Measurements from ENCODE around the gene PSTPIP1.

The PSTPIP1 gene

DNA sequence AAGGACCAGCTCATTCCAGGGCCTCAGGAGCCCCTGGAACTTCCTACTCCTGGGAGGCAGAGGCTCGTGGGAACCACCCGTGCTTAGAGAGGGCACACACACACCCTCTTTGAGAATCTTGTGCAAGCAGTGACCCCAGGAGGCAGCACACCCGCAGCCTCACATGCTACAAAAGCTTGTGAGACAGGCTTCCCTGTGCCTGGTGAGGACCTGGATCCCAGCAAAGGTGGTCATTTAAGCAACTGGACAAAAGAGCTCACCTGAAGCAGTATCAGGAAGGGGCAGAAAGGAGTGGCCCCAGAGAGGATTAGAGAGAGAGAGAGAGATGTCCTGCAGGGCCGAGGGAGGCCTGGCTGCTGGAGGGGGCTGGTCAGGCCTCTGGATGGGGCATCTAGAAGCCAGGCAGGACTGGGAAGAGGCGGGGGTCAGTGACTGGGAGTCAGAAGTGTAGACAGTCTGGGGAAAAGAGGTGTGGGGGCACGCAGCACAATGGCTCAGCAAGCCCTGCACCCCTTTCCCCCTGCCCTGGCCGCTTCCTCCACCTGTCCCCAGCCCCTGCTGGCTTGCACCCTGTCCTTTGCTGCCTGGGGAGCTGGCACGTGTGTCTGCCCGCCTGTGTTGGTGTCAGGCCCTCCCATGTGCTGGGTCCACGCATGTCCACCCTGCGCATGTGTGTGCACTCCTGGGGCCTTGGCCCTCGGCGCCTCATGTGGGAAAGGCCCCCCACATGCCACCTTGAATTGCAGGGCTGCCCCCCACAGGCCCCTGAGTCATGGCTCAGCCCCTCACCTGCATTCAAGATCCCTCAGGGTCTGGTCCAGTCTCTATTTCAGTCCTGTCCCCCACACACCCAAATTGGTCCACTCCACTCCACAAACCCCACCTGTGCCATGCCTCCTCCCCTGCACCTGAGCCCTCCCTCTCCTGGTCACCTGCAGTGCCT lies 39.1 kb downstream of the PSTPIP1 start:
- peaks cover 21% of the 10 kb centered on the region for H3K4me1 ChIP-seq (ENCODE audit: low read length)
- H2AFZ ChIP-seq (ENCODE audit: low read depth, low read length), result no peak overlapping the region
- no peaks in the 10 kb centered on the region for H3K79me2 ChIP-seq (ENCODE audit: low read length)
- no peak overlapping the region for H3K9ac ChIP-seq (ENCODE audit: low read length)
- H3K9me3 ChIP-seq (ENCODE audit: insufficient read depth, low read length), result no peaks in the 10 kb centered on the region
- no peak overlapping the region for H3K27ac ChIP-seq (ENCODE audit: low read length)
- H3K27me3 ChIP-seq (ENCODE audit: low read depth, low read length), result no peaks in the 10 kb centered on the region
- no peak overlapping the region for H3K4me3 ChIP-seq (ENCODE audit: low read length)
- H3K4me2 ChIP-seq (ENCODE audit: low read length), result no peak overlapping the region
- peaks cover 25% of the 10 kb centered on the region for H3K36me3 ChIP-seq (replicated peaks; ENCODE audit: low read depth, low read length)
- TF ChIP-seq EZH2phosphoT487 (IDR thresholded peaks at IDR 0.05; ENCODE audit: low read depth), result no peak
- TF ChIP-seq CTCF (IDR thresholded peaks at IDR 0.05; ENCODE audit: low read depth, low read length), result no peak
- no peaks in the 10 kb centered on the region; the same call in 1 of the 2 replicates for H4K20me1 ChIP-seq (ENCODE audit: insufficient read depth, low read length)

DNA sequence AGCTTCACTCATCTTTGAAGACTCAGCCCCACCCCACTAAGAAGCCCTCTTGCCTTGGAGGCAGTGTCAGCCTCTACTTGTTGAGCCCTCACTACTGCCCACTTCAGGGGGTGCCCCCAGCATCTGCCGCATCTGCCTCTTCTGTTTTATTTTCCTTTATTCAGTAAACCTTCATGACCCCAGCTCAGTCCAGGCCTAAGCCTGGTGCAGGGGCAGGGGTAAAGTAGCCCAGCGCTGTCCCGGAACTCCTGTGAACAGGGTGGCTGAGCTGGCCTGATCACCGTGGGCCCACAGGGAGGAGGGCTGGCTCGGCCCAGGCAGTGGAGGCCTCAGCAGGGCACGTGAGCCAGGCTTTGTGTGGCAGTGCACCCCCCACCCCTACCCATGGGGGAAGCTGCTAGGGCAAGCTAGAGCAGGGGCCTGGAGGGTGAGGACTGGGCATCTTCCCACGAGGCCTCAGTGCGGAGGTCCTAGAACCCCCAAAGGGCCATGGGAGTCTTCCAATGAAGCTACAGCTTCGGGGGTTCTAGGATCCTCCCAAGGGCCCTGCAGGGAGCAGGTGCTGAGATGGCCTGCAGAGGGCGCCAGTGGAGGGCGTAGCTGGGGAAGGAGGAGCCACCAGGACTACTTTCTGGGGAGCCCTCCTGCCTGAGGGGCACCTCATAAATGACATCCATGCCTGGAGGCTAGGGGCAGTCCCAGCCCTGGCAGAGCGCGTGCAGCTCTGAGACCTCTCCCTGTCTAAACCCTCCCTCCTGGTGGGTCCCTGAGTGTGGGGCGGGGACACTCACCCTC lies 40.0 kb downstream of the PSTPIP1 start:
- Histone ChIP-seq H3K27ac (ENCODE audit: low read length) (no peak overlapping the region), H3K9ac (ENCODE audit: low read length) (no peak overlapping the region), H3K27me3 (ENCODE audit: low read depth, low read length) (no peaks in the 10 kb centered on the region), H3K4me1 (ENCODE audit: low read length) (peaks cover 21% of the 10 kb centered on the region), H2AFZ (ENCODE audit: low read depth, low read length) (no peak overlapping the region), H3K36me3 (replicated peaks; ENCODE audit: low read depth, low read length) (peaks cover 25% of the 10 kb centered on the region), H3K4me3 (ENCODE audit: low read length) (no peak overlapping the region), H3K9me3 (ENCODE audit: insufficient read depth, low read length) (no peaks in the 10 kb centered on the region), H4K20me1 (ENCODE audit: insufficient read depth, low read length) (no peaks in the 10 kb centered on the region; the same call in 1 of the 2 replicates), H3K4me2 (ENCODE audit: low read length) (no peak overlapping the region), H3K79me2 (ENCODE audit: low read length) (no peaks in the 10 kb centered on the region)
- TF ChIP-seq EZH2phosphoT487 (IDR thresholded peaks at IDR 0.05; ENCODE audit: low read depth) (no peak), CTCF (IDR thresholded peaks at IDR 0.05; ENCODE audit: low read depth, low read length) (peak; percentile 84)

DNA sequence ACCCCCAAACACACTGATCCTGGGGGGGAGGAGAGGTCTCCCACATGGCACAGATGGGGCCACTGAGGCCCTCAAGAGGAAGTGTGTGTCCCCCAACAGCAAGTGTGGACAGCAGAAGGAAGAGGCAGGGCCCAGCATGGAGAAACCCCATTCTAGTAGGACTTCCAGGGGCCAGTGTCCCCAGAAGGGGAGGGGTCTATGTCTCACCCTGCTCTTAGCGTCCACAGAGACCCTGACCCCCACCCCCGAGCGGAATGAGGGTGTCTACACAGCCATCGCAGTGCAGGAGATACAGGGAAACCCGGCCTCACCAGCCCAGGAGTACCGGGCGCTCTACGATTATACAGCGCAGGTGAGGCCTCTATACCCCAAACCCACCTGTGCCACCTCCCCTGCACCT lies 40.7 kb downstream of the PSTPIP1 start:
- Histone ChIP-seq H3K9ac (ENCODE audit: low read length) (no peak overlapping the region), H4K20me1 (ENCODE audit: insufficient read depth, low read length) (no peaks in the 10 kb centered on the region; the same call in 1 of the 2 replicates), H3K27ac (ENCODE audit: low read length) (no peak overlapping the region), H3K36me3 (replicated peaks; ENCODE audit: low read depth, low read length) (peaks cover 25% of the 10 kb centered on the region), H3K27me3 (ENCODE audit: low read depth, low read length) (no peaks in the 10 kb centered on the region), H3K4me2 (ENCODE audit: low read length) (no peak overlapping the region), H3K79me2 (ENCODE audit: low read length) (no peaks in the 10 kb centered on the region), H3K4me3 (ENCODE audit: low read length) (no peak overlapping the region), H3K9me3 (ENCODE audit: insufficient read depth, low read length) (no peaks in the 10 kb centered on the region), H3K4me1 (ENCODE audit: low read length) (peaks cover 23% of the 10 kb centered on the region), H2AFZ (ENCODE audit: low read depth, low read length) (no peak overlapping the region)
- TF ChIP-seq EZH2phosphoT487 (IDR thresholded peaks at IDR 0.05; ENCODE audit: low read depth) (no peak), CTCF (IDR thresholded peaks at IDR 0.05; ENCODE audit: low read depth, low read length) (no peak)

- TF ChIP-seq EZH2phosphoT487 (IDR thresholded peaks at IDR 0.05; ENCODE audit: low read depth) (no peak), CTCF (IDR thresholded peaks at IDR 0.05; ENCODE audit: low read depth, low read length) (no peak)
Measured at GRCh38 chr15:77035999-77036471, 41.1 kb downstream of the PSTPIP1 start.

More at GRCh38 chr15:77035999-77036471, 41.1 kb downstream of the PSTPIP1 start:
- Histone ChIP-seq H3K27me3 (ENCODE audit: low read depth, low read length) (no peaks in the 10 kb centered on the region), H3K9me3 (ENCODE audit: insufficient read depth, low read length) (no peaks in the 10 kb centered on the region), H3K9ac (ENCODE audit: low read length) (no peak overlapping the region), H3K4me3 (ENCODE audit: low read length) (no peak overlapping the region), H3K27ac (ENCODE audit: low read length) (no peak overlapping the region), H3K36me3 (replicated peaks; ENCODE audit: low read depth, low read length) (peaks cover 25% of the 10 kb centered on the region), H3K79me2 (ENCODE audit: low read length) (no peaks in the 10 kb centered on the region), H4K20me1 (ENCODE audit: insufficient read depth, low read length) (no peaks in the 10 kb centered on the region; the same call in 1 of the 2 replicates), H2AFZ (ENCODE audit: low read depth, low read length) (no peak overlapping the region), H3K4me1 (ENCODE audit: low read length) (peaks cover 24% of the 10 kb centered on the region), H3K4me2 (ENCODE audit: low read length) (no peak overlapping the region)
